ENCODE measurements around the gene DNAJB2.

DNA sequence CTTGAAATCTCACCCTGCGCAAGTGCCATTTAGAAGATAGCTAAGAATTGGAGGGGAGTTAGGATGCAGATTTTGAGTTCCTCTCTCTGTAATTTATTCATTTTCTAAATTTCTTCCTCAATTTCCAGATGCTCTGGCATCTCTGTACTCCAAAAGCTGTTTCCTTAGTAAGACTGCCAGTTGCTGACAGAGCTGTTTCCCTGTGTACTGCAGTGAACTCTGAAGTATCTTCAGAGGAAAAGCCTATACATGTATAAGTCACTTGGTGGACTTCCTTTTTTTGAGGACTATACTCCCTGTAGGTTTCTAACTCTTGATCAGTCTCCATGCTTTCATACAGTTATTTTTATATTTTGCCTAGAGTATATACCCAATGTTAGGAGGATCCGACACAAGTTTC, 54.9 kb downstream of the DNAJB2 start:
- TF ChIP-seq, protein P1, sequence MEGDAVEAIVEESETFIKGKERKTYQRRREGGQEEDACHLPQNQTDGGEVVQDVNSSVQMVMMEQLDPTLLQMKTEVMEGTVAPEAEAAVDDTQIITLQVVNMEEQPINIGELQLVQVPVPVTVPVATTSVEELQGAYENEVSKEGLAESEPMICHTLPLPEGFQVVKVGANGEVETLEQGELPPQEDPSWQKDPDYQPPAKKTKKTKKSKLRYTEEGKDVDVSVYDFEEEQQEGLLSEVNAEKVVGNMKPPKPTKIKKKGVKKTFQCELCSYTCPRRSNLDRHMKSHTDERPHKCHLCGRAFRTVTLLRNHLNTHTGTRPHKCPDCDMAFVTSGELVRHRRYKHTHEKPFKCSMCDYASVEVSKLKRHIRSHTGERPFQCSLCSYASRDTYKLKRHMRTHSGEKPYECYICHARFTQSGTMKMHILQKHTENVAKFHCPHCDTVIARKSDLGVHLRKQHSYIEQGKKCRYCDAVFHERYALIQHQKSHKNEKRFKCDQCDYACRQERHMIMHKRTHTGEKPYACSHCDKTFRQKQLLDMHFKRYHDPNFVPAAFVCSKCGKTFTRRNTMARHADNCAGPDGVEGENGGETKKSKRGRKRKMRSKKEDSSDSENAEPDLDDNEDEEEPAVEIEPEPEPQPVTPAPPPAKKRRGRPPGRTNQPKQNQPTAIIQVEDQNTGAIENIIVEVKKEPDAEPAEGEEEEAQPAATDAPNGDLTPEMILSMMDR (IDR thresholded peaks at IDR 0.05): no peak
- TF ChIP-seq POLR2A (IDR thresholded peaks at IDR 0.05): no peak

All from lower leg skin (tissue), 3 donors.